HG02759 (cell line): ENCODE data around the gene MCF2L2.
A peak's percentile ranks its signal among the peaks of the same experiment; 100 is the strongest.
"Not testable (repeated sequence)": the region's sequence is repeated elsewhere in the genome, so short reads cannot be mapped to it uniquely, and the experiment has no call there.

Experiments
- ATAC-seq: cut with Tn5 transposase; IDR thresholded peaks from one replicate; pipeline ENCODE4 v1.9.1; 2021; ENCODE audit warnings: mild to moderate bottlenecking, moderate library complexity; ENCODE audit not compliant: unreplicated experiment

MCF2L2 gene

DNA sequence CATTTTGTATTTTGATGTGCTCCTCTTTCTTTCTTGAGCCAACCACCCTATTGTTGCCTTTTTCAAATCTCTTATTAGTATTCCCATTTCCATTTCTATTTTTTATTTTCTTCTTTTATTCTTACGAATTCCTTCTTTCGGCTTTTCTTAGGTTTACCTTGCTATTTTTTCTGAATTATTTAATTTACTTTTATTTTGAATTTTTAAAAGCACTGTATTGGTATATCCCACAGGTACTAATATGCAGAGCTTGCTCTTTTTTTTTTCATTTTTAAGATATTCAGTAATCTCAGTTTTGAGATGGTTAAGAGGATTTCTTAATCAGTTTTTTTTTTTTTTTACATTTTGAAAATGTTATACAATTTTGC is 18.4 kb upstream of the MCF2L2 start:
- no peak for ATAC-seq

DNA sequence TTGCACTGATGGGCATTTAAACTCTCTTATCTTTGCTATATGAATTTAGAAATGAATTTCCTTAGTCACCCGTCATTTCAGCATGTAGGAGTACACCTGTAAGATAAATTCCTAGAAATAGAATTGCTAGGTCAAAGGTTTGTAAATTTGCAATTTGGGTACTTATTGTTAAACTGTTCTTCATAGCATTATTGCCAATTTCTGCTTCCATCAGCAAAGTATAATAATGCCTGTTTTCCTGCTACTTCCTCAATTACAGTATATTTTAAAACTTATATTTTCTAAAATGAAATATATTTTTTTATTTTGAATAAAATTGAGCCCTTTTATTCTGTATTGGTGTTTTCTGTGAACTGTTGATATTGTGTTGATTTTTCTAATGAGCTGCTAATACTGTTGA is 16.3 kb upstream of the MCF2L2 start:
- ATAC-seq, result no peak

DNA sequence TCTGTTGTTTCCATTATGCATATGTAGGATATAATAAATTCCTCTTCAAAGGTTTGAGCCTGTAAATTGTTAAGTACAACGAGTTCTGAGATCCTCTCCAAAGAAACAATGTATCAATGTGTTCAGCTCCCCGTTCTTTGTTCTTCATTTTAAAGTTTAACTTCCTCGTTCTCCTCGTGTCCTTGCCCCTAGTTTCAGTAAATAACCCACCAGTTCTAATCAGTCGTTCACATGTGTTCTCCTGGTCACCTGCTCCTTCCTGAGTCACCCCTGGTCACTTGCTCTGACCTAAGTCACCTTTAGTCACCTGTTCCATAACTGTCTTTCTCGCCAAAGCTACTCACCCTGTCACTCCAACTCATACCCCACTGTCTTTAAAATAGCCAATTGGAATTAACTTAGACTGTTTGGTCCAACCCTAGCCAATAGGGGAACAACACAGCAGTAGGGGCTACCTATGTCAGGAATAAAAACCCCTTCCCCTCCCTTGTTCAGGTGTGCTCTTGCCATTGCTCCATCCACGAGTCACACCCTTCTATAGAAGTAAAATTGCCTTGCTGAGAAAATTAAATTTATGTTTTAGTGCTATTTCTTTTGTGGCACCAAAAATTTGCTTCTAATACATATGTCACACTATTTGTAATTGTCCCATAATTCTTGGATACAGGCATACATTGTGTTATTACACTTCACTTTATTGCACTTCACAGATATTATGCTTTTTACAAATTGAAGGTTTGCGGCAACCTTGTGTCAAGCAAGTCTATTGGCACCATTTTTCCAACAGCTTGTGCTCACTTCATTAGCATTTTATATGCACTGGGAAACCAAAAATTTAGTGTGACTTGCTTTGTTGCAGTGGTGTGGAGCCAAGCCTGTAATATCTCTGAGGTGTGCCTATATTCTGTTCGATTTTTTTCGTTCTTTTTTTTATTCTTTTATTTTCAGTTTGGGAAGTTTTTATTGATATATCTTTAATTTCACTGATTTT is 15.3 kb upstream of the MCF2L2 start:
- no peak for ATAC-seq

DNA sequence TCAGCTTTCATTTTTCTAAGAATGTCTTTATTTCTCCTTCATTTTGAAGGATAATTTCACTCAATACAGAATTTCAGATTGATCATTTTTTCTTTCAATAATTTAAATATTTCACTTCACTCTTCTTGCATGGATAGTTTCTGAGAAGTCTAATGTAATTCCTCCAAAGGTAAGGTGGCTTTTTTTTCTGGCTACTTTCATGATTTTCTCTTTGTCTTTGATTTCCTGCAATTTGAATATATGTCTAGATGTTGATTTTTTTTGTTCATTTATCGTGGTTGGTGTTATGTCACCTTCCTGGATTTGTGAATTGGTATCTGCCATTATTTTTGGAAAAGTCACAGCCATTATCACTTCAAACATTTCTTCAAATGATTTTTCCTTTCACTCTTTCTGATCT is 14.6 kb upstream of the MCF2L2 start:
- no peak for ATAC-seq

DNA sequence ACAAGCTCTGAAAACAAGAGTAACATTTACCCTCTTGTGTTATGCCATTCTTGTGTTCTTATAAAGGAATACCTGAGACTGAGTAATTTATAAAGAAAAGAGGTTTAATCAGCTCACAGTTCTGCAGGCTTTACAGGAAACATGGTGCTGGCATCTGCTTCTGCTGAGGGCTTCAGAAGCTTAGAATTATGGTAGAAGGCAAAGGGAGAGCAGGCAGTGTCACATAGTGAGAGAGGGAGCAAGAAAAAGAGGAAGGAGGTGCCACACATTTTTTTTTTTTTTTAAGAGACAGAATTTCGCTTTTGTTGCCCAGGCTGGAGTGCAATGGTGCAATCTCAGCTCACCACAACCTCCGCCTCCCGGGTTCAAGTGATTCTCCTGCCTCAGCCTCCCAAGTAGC is 12.1 kb upstream of the MCF2L2 start:
- ATAC-seq, result not testable (repeated sequence)

DNA sequence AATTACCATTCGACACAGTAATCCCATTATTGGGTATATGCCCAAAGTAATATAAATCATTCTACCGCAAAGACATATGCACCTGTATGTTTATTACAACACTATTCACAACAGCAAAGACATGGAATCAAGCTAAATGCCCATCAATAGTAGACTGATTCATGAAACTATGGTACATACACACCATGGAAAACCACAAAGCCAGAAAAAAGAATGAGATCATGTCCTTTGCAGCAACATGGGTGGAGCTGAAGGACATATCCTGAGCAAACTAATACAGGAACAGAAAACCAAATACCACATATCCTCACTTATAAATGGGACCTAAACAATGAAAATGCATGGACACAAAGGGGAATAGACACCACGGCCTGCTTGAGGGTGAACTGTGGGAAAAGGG is 11.1 kb upstream of the MCF2L2 start:
- ATAC-seq, result no peak

DNA sequence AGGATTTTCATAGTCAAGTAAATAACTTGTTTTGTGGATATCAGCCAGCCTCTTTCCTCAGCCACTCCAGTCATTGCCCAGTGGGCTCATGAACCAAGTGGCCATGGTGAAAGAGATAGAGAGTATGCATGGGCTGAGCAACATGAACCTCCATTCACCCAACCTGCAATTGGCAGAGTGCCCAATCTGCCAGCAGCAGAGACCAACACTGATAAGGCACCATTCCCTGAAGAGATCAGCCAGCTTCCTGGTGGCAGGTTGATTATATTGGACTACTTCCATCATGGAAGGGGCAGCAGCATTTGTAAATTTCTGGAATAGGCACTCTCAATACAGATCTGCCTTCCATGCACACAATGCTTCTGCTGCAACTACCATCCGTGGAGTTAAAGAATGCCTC is 10.3 kb upstream of the MCF2L2 start:
- no peak for ATAC-seq

DNA sequence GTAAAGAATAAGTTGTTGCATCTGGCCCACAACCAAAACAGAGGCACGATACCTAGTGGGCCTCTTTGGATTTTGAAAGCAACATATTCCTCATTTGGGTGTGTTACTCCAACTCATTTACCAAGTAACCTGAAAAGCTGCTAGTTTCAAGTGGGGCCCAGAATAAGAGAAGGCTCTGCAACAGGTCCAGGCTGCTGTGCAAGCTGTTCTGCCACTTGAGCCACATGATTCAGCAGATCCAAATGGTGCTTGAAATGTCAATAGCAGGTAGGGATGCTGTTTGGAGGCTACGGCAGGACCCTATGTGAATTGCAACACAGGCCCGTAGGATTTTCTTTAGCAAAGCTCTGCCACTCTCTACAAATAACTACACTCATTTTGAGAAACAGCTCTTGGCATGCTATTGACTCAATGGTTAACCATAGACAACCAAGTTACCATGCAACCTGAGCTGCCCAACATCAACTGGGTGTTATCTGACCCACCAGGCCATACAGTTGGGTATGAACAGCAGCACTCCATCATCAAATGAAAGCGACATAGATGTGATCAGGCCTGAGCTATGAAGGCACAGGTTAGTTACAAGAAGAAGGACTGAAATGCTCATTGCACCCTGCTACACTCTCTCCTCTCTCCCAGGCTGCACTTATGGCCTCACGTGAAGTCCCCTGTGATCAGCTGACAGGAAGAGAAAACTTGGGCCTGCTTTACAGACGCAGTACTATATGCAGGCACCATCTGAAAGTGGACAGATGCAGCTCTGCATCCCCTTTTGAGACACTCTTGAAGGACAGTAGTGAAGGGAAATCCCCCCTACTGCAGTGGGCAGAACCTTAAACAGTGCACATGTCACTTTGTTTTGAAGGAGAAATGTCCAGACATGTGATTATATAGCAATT is 9.5 kb upstream of the MCF2L2 start:
- no peak for ATAC-seq

DNA sequence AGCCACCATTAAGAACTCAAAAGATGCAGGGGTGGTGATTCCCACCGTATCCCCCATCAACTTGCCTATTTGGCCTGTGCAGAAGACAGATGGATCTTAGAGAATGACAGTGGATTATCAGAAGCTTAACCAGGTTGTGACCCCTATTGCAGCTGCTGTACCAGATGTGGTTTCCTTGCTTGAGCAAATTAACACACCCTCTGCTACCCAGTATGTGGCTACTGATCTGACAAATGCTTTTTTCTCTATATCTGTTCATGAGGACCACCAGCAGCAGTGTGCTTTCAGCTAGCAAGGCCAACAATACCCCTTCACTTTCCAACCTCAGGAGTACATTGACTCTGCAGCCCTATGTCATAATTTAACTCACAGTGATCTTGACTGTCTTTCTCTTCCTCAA is 8.6 kb upstream of the MCF2L2 start:
- no peak for ATAC-seq

DNA sequence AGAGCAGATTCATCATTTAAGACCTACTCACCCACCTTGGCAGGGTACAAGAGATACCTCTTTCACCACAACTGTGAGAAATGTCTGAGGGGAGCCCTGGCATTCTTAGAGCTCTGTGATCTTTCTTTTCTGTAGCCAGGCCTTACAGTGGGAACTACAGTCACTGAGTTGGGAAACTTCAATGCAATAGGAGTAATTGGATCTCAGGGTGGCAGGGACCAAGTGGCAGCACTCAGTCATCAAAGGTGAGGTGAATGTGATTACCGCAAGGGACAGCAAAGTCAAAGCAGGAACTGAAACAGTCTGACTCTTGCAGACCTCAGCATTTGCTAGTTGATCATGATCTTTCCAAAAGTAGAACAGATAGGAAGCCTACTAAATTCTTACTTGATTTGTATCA is 7.2 kb upstream of the MCF2L2 start:
- peak; percentile 85 for ATAC-seq

DNA sequence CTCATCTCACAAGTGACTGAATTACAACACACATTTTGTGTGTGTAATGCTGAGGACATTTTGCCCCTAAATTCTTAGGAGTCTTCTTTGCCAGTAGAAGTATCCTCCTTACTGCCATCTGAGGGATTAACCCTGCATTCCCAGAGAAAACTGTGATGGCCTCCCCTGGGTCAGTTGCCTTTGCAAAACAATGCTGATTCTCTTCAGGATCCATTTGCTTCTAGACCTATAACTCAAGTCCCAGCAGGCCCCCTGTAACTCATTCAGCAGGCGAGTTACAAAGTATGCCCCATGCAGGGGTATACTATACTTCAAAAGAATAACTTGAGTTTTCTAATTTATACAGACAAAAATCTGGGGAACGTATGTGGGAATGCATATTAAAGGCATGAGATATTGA is 6.6 kb upstream of the MCF2L2 start:
- ATAC-seq, result no peak

DNA sequence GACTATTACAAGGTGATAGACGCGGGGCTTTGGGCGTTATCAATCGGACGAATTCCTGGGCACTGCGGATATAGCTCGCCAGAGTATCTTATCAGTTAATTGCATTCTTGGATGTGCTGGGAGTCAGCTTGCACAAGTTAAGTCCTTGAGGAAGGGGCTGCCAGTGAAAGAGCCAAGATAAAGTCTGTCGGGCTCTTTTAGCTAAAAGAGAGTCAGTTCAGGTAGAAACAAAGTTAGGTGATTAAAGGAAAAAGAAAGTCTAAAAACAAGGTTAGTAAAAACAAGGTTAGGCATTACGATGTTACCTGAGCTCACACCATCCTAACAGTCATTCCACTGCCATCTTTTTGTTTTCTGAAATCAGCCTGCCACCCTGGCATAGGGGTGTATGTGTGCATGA is 6.1 kb upstream of the MCF2L2 start:
- ATAC-seq, result no peak

DNA sequence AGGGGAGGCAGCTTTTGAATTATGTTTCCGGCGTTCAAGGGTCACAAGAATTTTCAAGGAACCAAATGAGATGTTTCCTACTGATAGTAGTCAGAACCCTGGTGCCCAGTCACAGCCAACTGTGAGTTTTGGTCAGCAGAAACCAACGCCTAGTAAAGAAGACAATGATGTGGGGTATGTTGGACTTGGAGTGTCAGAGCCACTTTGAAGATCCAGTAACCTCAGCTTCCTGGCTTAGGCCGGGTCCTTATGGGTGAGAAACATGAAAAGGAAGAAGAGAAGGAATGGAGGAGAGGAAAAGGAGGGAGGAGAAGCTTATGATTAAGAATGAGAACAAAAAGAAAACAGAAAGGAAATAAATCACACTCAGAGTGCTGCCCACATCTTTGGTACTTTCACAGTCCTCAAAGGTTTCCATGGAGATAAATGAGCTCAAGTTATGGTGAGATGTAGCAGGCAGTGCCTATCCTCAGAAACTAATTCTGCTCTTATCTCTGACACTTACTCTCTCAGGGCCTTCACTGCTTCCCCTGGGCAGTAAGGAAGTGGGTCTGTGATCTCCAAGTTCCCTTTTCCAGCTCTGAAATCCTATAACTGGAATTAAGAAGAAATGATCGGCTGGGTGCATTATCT is 2.0 kb upstream of the MCF2L2 start:
- no peak for ATAC-seq

DNA sequence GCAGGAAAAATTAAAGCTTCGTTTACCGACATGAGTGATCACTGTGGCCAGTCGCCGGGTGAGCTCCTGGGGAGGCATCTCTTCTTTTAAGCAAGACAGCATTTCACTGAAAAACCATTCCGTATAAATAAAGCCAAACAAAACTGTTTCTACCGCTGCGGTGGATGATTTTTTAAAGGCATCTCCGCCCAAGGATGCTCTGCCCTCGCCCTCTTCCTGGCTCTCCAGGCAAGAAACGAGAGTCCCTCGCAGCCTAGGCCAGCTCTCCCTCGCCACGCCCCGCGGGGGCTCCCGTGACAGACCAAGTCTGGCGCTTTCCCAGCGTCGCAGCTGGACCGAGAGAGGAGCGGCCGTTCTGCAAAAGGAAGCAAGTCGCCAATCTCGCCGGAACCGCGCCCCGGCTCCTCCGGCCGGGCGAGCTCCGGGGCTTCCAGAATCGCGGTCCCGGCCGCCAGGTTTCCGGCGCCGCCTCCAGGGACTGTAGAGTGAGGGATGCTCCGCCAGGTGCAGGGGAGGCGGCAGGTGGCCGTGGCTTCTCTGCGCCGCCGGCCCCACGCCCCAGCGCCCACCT is 458 bp downstream of the MCF2L2 start:
- peak; percentile 44 for ATAC-seq

DNA sequence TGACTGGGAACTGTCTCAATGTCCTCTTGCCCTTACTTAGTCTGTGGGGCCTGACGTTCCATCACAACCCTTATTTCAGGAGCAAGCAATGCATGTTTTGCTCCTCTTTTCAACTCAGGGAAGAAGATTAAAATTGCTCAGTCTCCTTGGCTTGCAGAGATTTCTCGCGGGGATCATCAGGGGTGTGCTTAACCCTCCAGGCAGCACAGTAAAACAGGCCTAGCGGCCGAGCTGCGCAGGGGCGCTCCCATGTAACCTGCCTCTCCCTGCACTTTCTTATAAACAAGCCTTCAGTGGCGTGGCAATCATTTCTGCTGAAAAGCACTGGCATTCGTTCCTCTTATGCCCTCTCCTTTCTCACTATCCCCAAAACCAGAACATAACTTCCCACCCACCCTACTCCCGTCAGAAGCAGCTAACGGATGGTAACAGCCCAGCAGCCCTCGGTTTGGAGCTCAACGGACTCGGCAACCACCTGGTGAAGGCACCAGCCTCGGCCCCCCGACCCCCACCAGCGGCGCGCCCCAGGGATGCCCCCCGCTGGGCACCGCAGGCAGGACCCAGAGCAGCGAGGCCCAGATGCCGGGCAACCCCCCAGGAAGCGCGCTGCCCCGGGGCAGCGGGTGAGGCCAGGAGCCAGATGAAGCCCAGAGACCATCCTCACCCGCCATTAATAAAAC is 1.1 kb downstream of the MCF2L2 start:
- ATAC-seq, result no peak

DNA sequence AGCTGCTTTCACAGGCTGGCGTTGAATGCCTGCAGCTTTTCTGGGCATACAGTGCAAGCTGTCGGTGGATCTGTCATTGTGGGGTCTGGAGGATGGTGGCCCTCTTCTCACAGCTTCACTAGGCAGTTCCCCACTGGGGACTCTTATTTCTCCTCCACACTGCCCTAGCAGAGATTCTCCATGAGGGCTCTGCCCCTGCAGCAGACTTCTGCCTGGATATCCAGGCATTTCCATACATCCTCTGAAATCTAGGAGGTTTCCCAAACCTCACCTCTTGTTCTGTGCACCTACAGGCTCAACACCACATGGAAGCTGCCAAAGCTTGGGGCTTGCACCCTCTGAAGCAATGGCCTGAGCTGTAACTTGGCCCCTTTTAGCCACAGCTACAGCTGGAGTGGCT is 9.6 kb downstream of the MCF2L2 start:
- not testable (repeated sequence) for ATAC-seq

DNA sequence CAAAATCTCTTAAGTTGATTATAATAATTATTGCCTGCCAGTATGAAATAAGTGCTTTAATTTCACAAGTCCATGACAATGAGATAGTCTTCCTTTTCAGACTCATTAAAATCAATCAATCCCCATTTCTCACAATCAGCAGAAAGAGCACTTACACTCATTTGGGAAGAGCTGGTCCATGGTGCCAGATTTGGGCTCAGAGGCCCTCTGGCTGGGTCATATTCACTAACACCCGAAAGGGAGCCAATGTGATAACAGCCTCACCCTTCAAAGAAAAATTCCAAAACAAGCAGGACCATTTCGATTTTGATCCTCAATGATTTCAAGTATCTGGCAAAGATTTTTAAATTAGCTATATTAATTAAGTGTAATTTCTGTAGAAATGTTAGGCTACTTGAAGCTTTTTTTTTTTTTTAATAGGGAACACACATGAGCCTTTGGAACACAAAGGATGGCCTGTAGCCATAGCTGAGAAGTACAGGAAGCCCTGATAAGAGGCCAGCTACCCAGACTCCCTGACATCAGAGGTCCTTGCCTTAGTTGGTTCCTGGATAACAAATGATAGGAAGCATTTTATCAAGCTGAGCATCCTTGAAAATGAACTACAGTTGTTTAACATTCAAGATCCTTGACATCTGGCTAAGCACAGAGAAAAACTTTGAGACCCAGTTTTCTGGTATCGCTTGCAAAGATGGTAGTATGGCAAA is 17.1 kb downstream of the MCF2L2 start:
- no peak for ATAC-seq

DNA sequence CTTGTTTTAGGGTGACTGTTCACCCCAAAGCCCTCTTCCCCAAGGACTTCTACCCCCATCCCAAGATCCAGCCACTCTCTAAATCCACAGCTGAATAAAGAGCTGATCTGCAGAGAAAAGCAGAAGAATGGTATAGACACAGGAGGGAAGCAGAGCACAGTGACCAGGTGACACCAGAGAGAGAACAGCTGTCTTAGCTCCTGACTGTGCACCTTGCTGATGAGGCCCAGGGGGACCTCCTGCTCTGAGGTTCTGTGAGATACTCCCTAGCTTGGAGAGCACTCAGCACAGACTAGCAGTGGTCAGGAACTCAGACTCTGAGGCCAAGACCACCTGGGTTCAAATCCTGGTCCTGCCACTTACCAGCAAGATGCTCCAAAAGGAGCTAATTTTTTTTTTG is 17.7 kb downstream of the MCF2L2 start:
- ATAC-seq, result no peak

DNA sequence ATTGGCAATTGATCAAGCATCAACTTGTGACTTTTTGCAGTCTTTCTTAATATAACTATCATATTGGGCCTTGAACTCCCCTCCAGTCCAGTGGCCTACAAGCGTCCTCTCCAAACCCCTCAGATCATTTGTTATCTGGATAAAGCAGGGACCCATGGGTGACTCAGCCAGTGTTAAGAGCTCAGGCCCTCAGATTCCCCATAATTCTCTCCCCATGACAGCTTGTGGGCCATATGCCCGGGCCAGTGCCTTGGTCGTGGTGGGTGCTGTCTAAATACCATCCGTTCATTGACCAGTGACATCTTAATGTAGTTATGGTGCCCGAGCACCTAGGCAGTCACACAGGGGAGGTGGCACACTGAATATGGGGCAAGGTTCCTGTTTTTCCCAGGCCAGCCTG is 18.1 kb downstream of the MCF2L2 start:
- ATAC-seq, result no peak

DNA sequence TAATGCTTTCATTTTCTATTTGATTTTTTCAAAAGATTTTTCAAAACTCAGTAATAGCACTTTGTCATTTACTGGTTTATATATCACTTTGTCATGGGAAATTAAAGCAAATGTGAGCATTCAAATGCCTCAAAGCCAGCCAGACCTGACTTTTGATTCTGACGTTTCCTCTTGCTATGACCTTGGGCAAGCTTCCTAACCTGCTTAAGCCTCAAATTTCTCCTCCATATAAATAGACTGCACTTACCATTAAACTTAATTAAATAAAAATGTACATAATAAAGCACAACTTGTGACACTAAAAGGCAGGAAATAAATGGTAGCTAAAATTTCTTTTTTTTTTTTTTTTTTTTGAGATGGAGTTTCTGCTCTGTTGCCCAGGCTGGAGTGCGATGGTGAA is 19.2 kb downstream of the MCF2L2 start:
- no peak for ATAC-seq
